HG02588 (cell line): Measurements from ENCODE around the gene KCNA10.

Experiments
- ATAC-seq: cut with Tn5 transposase; IDR thresholded peaks from one replicate; pipeline ENCODE4 v1.9.1; 2021; ENCODE audit warnings: mild to moderate bottlenecking, moderate library complexity; ENCODE audit not compliant: unreplicated experiment

KCNA10 gene

DNA sequence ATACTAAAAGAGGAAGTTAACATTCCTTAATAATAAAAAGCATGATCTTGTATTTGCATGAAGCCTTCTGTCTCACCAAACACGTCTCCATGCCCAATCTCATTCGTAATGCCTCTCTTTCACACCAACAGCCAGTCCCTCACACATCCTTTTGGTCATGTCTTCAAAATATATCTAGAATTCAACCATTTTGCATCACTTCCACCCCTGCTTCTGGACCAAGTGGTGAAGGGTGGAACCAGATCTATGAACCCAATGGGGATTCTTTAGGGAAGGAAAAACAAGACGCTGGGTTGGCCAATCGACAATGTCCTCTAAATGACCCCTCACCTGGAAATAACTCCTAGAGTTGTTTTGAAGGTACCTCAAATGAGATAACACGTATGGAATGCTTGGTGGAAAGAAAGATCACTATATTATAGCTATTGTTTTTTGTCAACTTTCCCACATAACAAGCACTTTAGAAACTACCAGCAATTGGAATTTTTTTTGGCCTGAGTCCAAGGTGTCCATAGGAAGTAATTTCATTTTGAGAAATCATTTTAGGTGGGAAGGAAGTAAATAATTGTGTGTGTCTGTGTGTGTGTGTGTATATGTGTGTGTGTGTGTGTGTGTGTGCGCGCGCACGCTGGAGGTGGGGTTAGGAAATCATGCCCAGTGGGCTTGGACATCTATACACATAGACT is at the start of gene KCNA10:
Gene KCNA10 (minus strand): TSS at position 51 of the 686 bp plus-strand sequence. CDS start 388 bp downstream, outside the sequence.
- no peak for ATAC-seq

DNA sequence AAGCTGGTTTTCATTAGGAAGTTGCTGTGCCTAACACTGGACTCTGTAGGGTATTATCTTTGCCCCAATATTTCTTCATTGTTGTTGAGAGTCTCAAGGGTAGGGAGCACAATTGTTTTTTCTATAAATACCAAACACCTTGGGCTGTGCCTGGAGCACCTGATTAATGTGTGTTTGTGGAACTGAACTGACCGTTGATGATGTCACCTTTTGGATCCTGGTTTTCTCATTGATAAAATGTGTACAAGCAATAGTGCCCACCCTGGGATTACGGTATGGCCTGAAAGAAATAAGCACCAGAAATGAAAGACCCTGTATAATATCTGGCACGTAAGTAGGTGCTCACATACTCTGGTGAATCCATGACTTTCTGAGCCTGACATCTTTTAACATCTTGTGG is 47.9 kb upstream of the KCNA10 start:
- ATAC-seq: no peak

DNA sequence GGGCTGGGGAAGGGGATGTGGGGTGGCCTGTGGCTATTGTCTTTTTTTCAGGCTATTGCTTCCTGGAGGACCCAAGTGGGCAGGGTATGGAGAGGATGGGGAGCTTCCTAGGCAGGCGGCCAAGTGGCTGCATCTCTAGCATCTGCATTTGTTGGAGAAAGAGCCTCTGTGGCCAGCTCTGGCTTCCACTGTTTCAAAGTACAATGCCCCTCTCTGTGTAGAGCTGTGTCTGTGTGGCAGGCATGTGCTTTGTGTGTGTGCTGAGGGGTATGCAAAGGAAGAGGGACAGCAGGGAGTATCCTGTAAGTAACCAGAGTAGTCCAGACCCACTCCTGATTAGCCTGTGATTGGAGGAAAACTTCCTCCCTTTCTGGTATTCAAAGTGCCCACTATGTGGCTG is 46.6 kb upstream of the KCNA10 start:
- ATAC-seq: no peak

DNA sequence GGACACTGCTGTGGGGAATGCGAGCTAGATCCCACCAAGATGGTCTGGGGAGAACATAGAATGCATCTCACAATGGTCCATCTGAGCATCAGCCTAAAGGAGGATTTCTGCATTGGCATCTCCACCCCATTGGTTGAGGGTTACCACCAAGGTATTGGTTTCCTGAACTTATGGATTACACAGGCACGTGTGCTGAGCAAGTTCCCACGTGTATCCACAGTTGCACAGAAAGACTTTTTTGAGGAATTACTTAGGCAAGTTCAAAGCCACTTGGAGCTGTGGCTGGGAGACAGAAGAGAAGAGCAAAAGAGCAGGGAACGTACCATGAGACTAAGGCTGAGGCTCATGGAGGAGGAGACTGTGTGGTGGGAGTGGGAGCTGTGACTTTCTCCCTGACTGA is 44.1 kb upstream of the KCNA10 start:
- ATAC-seq: no peak

DNA sequence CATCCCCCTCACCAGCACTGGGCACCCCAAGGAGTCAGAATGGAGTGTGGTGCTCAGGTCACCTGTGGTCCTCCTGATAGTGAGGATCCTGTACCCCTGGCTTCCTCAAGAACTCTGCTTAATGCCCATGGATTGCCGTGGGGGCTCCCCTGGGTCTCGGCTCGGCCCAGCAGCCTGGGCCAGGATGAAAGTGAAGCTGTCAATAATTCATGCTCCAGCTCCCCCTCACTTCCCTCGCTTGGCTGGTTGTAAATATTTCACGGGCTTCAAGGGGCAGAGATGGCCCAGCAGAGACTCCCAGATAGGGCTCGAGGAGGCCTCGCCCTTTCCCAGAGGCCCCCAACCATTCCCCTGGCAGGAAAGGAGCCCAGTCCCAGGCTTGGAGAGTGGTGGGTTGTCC is 42.6 kb upstream of the KCNA10 start:
- ATAC-seq: no peak

DNA sequence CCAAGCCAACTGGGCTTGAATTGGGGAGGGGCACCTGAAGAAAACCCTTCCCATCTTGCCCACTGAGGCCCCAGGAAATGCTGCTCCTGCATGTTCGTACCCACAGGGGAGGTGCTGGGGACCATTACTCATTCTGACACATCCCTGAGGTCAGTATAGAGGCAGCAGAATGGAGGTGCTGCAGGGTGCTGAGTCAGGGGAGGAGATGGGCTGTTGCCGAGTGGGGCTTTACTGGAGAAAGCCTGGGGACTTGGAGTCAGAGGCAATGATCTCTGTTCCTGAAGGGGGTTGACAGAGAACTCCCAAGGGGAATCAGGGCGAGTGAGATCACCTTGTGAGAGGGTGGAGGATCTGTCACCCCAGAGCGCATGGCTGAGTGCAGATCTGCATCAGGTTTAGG is 40.2 kb upstream of the KCNA10 start:
- no peak for ATAC-seq

DNA sequence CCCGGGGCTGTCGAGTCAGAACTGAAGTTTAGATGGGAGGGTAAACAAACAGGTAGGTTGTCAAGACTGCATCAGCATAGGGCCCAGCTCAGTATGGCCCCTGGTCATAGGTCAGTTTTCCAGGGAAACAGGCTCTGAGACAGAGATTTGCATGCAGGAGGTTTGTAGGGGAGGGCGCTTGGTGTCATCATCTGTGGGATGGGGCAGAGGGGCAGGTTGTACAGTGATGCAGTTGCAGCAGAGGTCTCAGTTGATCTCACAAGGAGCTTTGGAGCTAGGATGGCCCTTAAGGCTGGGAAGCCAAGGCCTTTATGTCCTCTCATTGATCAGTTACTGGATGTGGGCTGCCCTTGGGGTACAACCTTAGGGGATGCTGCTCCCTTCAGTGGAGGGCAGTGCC is 38.5 kb upstream of the KCNA10 start:
- ATAC-seq: no peak

DNA sequence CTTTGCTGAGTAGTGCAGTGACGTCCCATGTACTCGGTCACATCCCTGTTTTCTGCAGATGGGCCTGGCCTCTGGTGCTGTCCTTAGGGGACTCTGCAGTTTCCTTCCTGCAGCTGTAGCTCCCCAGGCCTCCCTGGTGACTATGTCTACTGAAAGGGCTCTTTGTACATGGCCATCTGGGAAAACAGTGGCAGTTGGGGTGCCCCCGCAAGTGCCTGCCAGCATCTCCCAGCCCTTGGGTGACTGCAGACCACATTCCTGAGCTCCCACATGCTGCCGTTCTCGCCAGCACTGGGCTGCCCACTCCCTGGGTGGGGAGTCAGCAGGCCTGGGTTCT is 37.5 kb upstream of the KCNA10 start:
- no peak for ATAC-seq

DNA sequence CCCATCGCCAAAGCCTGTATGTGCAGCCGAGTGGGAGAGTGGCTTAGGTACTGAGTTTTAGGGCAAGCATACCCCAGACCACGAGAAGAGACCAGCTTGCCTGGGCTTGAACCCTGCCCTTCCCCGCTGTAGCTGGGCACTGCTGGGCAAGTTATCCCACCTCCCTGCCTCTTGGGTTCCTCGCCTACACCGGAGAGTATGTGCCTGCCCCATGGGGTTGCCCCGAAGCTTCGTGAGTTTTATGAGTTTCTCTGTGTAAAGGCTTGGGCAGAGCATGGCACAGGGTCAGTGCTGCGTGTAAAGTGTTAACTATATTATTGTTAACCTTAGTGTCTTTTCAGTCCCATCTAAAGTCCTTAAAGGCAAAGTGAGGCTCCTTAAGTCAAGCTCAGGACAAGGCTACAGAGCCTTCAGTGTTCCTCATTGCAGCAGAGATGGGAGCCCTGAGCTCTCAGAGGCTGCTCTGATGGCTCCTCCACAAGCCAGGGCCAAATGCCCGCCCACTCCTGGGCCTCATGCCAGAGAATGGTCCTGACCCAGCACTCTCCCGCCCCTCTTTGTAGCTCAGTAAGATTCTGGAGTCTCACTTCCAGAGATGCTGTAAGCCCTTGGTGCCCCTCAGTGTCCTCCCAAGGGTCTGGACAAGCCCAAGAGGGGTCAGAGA is 37.0 kb upstream of the KCNA10 start:
- no peak for ATAC-seq

DNA sequence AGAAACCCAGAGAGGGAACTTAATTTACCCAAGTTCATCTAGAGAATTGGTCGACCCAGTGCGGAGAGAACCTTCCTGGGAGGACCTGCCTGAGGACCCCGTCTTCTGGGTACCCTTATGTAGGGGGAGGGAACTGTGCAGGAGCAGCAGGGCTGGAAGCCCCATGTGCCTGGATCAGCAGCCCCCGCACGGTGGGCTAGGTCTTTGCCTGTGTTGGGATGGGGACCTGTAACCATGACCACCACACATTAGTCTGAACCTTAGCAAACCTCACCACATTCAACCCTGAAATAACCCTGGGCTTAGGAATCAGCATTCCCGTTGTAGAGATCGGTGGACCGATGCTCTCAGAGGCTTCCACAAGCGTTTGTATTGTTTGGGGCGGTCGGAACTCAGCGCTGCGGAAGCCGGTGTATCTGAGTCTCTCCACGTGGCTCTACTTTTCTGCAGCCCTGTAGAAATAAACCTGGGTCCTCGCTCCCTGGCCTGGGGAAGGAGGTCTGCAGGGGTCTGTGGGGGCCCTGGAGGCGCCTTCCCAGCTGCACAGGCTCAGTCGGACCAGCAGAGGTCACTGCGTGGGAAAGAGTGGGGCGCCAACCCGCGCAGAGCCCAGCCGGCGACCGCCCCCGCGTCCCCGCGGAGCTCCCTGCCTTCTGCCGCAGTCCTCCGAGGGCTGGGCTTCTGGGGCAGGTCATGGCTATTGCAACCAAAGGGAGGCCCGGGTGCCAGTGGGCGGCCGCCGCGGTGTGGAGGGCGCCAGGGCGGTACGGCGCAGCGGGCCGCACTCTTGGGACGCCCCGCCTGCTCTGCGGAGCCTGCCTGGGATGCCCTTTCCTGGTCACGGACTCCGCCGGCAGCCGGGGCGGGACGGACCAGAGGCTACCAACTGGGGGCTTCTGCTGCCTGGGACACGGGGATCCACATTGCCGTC is 36.2 kb upstream of the KCNA10 start:
- ATAC-seq: no peak

DNA sequence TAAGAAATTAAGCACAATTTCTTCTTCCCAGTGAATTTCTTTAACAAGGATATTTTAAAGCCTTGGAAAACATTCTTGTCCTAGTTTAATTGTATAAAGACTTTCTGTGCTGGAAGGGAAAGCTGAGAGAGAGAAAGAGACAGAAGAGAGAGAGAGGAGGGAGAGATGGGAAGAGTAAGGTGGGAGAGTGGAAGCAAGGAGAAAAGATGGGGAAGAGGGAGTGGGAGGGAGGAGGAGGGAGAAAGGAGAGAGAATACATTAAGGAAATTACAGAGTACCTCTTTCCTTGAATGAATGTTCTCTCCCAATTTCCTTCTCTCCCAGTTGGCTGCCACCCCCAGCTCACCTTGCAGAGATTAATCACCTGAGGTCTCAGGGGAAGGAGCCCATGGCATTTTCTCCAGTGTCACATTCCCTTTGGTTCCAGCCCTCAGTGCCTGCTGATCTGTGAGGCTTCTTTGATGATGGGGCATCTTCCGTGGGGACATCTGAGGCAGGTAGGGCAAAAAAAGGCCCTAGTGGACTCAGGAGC is 32.4 kb upstream of the KCNA10 start:
- ATAC-seq: no peak

DNA sequence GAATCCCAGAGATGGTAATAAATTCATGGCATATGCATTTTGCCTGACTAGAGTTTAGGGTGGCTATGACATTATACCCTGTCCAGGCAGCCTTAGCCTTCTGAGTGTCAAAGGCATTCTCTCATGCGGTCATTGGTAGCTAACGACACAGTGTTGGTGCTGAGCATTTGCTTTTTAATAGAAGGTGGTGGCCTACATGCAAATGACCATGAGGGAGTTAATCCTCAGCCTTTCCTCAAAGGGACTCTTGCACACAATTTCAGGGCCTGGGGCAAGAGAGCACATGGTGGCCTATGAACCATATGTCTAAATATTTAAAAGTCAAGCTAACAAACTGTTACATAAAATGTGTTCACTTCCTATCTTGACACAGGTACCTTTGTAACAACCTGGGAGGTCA is 30.9 kb upstream of the KCNA10 start:
- ATAC-seq: no peak

DNA sequence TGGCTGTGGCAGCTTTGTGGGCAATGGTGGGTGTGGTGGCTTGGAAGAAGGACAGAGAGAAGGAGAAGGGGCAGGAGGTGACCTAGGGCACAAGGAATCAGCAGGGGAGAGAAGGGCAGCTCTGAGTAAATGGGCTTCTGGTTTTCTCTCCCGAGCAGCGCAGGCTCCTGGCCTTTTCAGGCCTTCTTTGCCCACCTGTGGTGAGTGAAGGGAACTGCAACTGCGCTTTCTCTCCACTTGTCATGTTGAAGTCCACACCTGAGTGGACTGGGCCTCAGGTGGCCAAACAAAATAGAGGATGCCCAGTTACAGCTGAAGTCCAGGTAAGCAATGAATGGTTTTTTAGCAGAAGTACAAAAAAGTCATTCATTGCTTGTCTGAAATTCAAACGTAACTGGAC is 29.4 kb upstream of the KCNA10 start:
- ATAC-seq: no peak

DNA sequence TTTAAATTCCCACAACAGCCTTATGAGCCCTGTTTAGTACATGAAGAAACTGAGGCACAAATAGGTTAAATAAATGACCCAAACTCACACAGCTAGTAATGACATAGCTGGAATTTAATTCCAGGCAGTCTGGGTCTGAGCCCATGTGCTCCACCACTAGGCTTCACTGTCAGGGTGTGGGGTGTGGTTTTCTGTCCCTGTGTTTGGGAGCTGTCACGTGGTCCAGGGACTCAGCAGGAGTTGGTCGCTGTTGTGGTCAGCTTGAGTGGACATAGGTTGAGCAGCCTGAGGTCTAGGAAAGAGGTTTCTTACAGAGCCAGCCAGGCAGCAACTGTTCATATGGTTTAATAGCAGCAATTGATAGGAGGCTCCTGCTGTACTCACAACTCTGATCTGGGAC is 28.0 kb upstream of the KCNA10 start:
- no peak for ATAC-seq

DNA sequence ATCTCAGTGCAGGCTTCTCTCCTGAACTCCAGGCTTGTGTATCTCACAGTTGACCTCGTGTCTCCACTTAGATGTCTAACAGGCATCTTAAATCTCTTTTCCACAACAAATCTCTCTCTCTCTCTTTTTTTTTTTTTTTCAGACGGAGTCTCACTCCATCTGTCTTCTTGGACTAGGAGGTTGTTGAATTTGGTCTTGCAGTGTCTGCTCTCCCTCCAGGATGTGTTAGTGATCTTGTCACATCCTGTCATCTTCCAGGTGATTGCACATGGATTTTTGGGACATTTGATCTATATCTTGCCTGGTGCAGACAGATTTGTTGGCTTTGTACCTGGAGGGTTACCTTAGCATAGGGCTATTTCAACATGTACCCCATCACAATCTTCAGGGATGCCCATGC is 26.5 kb upstream of the KCNA10 start:
- ATAC-seq: no peak

DNA sequence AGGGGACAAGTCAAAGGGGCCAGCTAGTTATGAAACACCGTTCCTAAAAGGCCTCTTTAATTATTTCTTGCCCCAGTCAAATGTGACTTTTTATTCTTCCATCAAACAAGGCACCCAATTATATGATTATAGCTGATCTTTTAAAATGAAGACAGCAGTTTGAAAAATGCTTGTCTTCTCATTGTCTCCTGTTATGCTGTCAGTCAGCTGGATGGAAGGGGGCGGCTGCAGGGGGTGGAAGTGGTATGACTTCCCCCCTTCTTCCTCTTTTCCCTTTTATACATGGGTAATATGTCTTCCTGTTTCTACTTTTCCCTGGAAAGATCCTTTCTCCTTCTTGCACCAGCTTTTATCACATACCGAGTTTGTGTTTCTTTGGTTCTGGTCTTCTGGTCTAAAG is 25.8 kb upstream of the KCNA10 start:
- ATAC-seq: no peak

DNA sequence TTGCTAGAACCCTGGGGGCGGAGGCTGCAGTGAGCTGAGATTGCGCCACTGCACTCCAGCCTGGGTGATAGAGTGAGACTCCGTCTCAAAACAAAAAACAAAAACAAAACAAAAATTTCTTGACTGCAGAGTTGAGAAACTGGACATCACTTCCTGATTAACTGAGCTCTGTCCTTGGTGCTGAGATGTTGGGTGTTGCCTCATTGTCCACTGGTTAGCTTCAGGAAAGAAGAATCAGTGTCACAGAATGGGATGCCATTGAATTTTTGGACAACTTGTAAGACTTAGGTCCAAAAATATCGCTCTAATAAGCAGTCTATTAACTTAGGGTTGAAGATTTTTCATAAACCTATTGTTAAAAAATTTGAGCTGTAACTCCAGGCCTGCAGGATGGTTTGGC is 23.8 kb upstream of the KCNA10 start:
- no peak for ATAC-seq

DNA sequence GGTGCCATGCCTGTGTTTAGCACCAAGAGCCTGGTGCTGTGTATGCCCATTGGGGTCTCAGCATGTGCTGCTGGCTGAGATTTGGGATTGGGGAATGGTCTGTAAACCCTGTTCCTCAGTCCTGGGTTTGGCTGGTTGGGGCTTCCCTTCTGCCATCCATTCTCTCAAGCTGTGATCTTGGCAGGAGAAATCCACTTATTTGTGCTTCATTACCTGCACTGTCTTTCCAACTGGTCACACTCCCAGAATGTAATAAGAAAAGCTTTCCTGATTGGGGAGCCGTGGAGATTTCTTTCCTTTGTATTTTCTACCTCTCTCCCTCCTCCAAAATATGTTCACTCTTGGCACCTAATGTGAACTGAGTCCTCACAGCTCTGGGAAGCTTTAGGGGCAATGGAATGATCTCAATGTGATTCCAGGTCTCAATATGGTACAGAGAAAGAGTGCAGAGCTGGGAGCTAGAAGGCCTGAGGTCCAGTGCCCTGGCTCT is 23.0 kb upstream of the KCNA10 start:
- ATAC-seq: no peak

DNA sequence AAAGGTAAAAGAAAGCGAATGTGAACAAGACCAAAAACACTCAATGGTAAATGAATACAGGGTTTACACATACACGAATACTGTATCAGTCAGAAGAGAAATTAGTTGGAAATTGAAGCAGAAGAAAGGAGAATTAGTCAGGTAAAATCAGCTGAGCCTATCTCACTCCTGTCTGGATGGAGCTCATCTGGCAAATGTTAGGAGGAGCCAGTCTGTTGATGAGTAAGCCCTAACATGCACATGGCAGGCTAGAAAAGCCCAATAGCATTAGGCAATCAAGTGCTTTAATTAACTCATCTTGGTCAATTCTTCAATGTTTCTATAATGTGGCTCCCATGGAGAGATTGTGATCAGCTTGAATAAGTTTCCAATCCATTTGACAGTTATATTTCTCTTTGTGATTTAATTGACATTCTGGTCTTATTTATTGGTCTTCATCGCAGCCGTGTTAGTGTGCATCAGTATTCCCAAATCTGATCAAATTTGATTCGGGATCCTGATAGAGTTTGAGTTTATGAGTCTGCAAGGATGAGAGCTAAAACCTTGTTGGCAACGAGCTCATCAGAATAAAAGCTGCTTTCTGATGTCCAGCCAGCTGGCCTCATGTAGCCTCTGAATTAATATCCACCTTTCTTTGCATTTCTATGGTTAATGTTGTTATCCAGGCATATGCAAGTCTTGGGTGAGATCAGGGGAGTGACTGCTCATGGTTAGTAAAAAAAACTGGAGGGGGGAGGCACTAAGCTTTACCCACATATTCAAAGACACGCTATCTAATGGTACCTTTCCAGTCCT is 22.1 kb upstream of the KCNA10 start:
- ATAC-seq: no peak

DNA sequence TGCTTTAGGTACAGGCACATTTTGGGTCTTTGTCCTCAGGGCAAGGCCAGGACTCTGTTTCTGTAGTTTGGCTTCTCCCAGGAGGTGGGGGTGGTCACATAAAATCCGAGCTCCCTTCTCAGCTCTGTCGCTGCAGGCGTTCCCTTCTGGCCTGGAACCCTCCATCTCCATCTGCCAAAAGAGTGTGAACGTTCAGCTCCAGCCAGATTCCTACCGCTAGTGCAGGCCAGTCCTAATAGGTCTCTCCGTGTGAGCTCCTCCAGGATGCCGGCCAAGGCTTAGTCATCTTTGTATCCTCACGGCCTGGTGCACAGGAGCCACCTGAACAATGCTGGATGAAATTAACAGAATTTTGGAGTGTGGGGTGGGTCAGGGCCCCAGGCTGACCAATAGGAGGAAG is 19.9 kb upstream of the KCNA10 start:
- no peak for ATAC-seq

DNA sequence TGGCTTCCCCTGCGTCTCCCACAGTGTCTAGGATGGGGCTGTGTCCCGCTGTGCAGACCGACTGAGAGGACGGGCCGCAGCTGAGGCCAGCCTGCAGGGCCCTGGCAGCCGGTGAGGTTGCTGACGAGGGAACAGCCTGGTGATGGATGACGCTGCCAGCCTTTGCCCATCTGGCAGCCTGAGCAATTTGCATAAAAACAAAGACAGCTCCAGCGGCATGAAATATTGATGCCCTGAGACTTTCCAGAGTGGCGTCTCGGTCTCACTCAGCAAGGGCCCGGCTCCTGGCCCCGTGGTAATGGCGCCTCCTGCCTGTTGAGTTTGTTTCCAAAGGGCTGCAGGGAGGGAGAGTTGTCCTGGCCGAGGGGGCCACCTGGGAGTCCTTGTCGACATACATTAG is 19.1 kb upstream of the KCNA10 start:
- ATAC-seq: no peak
